HepG2 (cell line): ENCODE results near the gene SH2D3A. TPM values are rescaled to one million over a fixed set of nuclear protein-coding genes. Genes with fewer than 3 reads are reported as not detected.

Source experiments
- BRCA1 ChIP-seq: sonication (generic); formaldehyde crosslinking; IDR thresholded peaks from 2 replicates; pipeline ENCODE4 v1.4.0; 2020; ENCODE audit warnings: missing genetic modification reagents
- FOXA1 ChIP-seq, 2 experiments: fragments of 450-650 bp in 1 of 2; sonication (generic) in 1 of 2; formaldehyde crosslinking in 1 of 2; IDR thresholded peaks; 2 replicates each; pipeline versions ENCODE4 v1.4.0 to v1.6.1; 2016 to 2020; ENCODE audit warnings: missing genetic modification reagents in 1 of 2
- FOXA3 ChIP-seq: IDR thresholded peaks from 2 replicates; pipeline ENCODE4 v1.6.1; 2016; ENCODE audit warnings: missing genetic modification reagents, missing compliant biosample characterization
- FOXO1 ChIP-seq: sonication (generic); formaldehyde crosslinking; IDR thresholded peaks from 2 replicates; pipeline ENCODE4 v1.4.0; 2020; ENCODE audit warnings: missing genetic modification reagents
- HDAC1 ChIP-seq: sonication (generic); formaldehyde crosslinking; IDR thresholded peaks from 2 replicates; pipeline ENCODE4 v1.5.1; 2020; ENCODE audit warnings: mild to moderate bottlenecking, missing genetic modification reagents
- HDAC6 ChIP-seq: fragments of 200-600 bp; sonication (generic); IDR thresholded peaks from 2 replicates; pipeline ENCODE4 v1.7.0; 2017; ENCODE audit warnings: mild to moderate bottlenecking, antibody characterized with exemption, low read length, low read depth
- KDM5B ChIP-seq: sonication (generic); formaldehyde crosslinking; IDR thresholded peaks from 2 replicates; pipeline ENCODE4 v1.4.0; 2020; ENCODE audit warnings: missing genetic modification reagents, mild to moderate bottlenecking, borderline replicate concordance
- MEIS2 ChIP-seq: sonication (generic); formaldehyde crosslinking; IDR thresholded peaks from 2 replicates; pipeline ENCODE4 v1.9.0; 2021; ENCODE audit warnings: mild to moderate bottlenecking, missing genetic modification reagents
- MTA3 ChIP-seq: sonication (generic); formaldehyde crosslinking; IDR thresholded peaks from 2 replicates; pipeline ENCODE4 v1.4.0; 2020; ENCODE audit warnings: missing genetic modification reagents
- NR3C1 ChIP-seq: sonication (generic); formaldehyde crosslinking; IDR thresholded peaks from 2 replicates; pipeline ENCODE4 v1.4.0; 2020; ENCODE audit warnings: missing genetic modification reagents
- PITX1 ChIP-seq: sonication (generic); formaldehyde crosslinking; IDR thresholded peaks from 2 replicates; pipeline ENCODE4 v1.5.1; 2020; ENCODE audit warnings: mild to moderate bottlenecking, missing genetic modification reagents
- PLRG1 ChIP-seq: fragments of 450-650 bp; conservative IDR thresholded peaks from 2 replicates; pipeline ENCODE4 v1.6.1; 2016
- RBAK ChIP-seq: sonication (generic); formaldehyde crosslinking; IDR thresholded peaks from 2 replicates; pipeline ENCODE4 v1.5.1; 2020; ENCODE audit warnings: mild to moderate bottlenecking, missing genetic modification reagents
- SOX5 ChIP-seq: IDR thresholded peaks from 2 replicates; pipeline ENCODE4 v1.6.1; 2016; ENCODE audit warnings: borderline replicate concordance
- SP5 ChIP-seq: IDR thresholded peaks from 2 replicates; pipeline ENCODE4 v1.6.1; 2016; ENCODE audit warnings: low read depth, borderline replicate concordance
- SSRP1 ChIP-seq: IDR thresholded peaks from 2 replicates; pipeline ENCODE4 v1.6.1; 2016; ENCODE audit warnings: control low read depth
- WIZ ChIP-seq: sonication (generic); formaldehyde crosslinking; IDR thresholded peaks from 2 replicates; pipeline ENCODE4 v1.5.1; 2020; ENCODE audit warnings: mild to moderate bottlenecking, missing genetic modification reagents
- ZBTB42 ChIP-seq: sonication (generic); formaldehyde crosslinking; IDR thresholded peaks from 2 replicates; pipeline ENCODE4 v1.5.0; 2020; ENCODE audit warnings: mild to moderate bottlenecking, missing genetic modification reagents
- ZC3H4 ChIP-seq: sonication (generic); formaldehyde crosslinking; IDR thresholded peaks from 2 replicates; pipeline ENCODE4 v1.4.0; 2020; ENCODE audit warnings: missing genetic modification reagents, borderline replicate concordance
- ZNF232 ChIP-seq: sonication (generic); formaldehyde crosslinking; IDR thresholded peaks from 2 replicates; pipeline ENCODE4 v1.4.0; 2020; ENCODE audit warnings: missing genetic modification reagents, borderline replicate concordance
- ZNF263 ChIP-seq: sonication (generic); formaldehyde crosslinking; IDR thresholded peaks from 2 replicates; pipeline ENCODE4 v1.4.0; 2020; ENCODE audit warnings: missing genetic modification reagents
- ZNF331 ChIP-seq: sonication (generic); formaldehyde crosslinking; IDR thresholded peaks from 2 replicates; pipeline ENCODE4 v1.4.0; 2020; ENCODE audit warnings: missing genetic modification reagents
- ZNF350 ChIP-seq: sonication (generic); formaldehyde crosslinking; IDR thresholded peaks from 2 replicates; pipeline ENCODE4 v1.4.0; 2020; ENCODE audit warnings: mild to moderate bottlenecking, low read depth, missing genetic modification reagents, borderline replicate concordance
- ZNF414 ChIP-seq: sonication (generic); formaldehyde crosslinking; IDR thresholded peaks from 2 replicates; pipeline ENCODE4 v1.5.0; 2020; ENCODE audit warnings: missing genetic modification reagents
- ZNF549 ChIP-seq: sonication (generic); formaldehyde crosslinking; IDR thresholded peaks from 2 replicates; pipeline ENCODE4 v1.5.0; 2020; ENCODE audit warnings: missing genetic modification reagents
- ZNF564 ChIP-seq: sonication (generic); formaldehyde crosslinking; IDR thresholded peaks from 2 replicates; pipeline ENCODE4 v1.8.1; 2023; ENCODE audit warnings: mild to moderate bottlenecking, missing genetic modification reagents
- polyA plus RNA-seq, 8 experiments: library from polyadenylated mRNA; depleted of rRNA in 3 of 8; stranded (reverse) in 7 of 8; unstranded in 1 of 8; fragments of >200 nt; fragmentation: Illumina TruSeq in 4 of 8; extraction: Trizol in 4 of 8; gene quantifications; 2 replicates each; pipeline versions ENCODE4 v1.2.1 to v1.2.3, GENCODE V29; 2011 to 2016; ENCODE audit warnings: low read depth in 4 of 8, missing spikeins in 1 of 8, mixed read lengths in 1 of 8; ENCODE audit not compliant: insufficient read depth in 1 of 8
- total RNA-seq, 5 experiments: library from RNA; depleted of rRNA; stranded (reverse); fragments of >200 nt; fragmentation: Illumina TruSeq; extraction: Trizol; gene quantifications; 2 replicates each; pipeline ENCODE4 v1.2.3, GENCODE V29; 2016; ENCODE audit warnings: low read depth in 1 of 5
- TF ChIP-seq, protein P1 (sequence below): sonication (generic); formaldehyde crosslinking; IDR thresholded peaks from 2 replicates; pipeline ENCODE4 v1.4.0; 2020; ENCODE audit warnings: mild to moderate bottlenecking, missing genetic modification reagents
- TF ChIP-seq, protein P2 (sequence below): sonication (generic); formaldehyde crosslinking; IDR thresholded peaks from 2 replicates; pipeline ENCODE4 v1.4.0; 2020; ENCODE audit warnings: missing genetic modification reagents

SH2D3A gene
- total and polyA plus RNA-seq, 2 of the 13 experiments (the other 11 are each of a cell fraction or from before 2014, with no cell fraction given): 1.0 to 2.2 TPM

GRCh38 chr19:6734096-6734696, 33.0 kb downstream of the SH2D3A start (continued):
- TF ChIP-seq FOXO1 (CRISPR knock-in tag) (peak; percentile 61; the same call in 1 of the 2 replicates), MEIS2 (no peak; the same call in 1 of the 2 replicates), ZNF414 (0 out of 2 replicates have a peak, but pooled peaks have one; percentile 68), MTA3 (CRISPR knock-in tag) (no peak), PLRG1 (no peak), RBAK (CRISPR knock-in tag) (no peak), ZNF331 (CRISPR knock-in tag) (no peak), SP5 (CRISPR knock-in tag) (peak; percentile 51), ZNF350 (CRISPR knock-in tag) (peak; percentile 51; the same call in 1 of the 2 replicates), HDAC1 (CRISPR knock-in tag) (peak; percentile 60; the same call in 1 of the 2 replicates), KDM5B (CRISPR knock-in tag) (peak; percentile 57; the same call in 1 of the 2 replicates), ZC3H4 (CRISPR knock-in tag) (no peak), ZNF564 (CRISPR knock-in tag) (no peak), SOX5 (peak; percentile 54; the same call in 1 of the 2 replicates), WIZ (CRISPR knock-in tag) (no peak), ZNF263 (CRISPR knock-in tag) (peak; percentile 91), BRCA1 (CRISPR knock-in tag) (no peak), HDAC6 (no peak), FOXA1 (IDR thresholded peaks at IDR 0.05) (no peak), FOXA1 (CRISPR knock-in tag; IDR thresholded peaks at IDR 0.05) (peak; percentile 47; the same call in 1 of the 2 replicates), ZNF232 (CRISPR knock-in tag) (0 out of 2 replicates have a peak, but pooled peaks have one; percentile 29), NR3C1 (CRISPR knock-in tag) (no peak), FOXA3 (CRISPR knock-in tag) (peak; percentile 56; the same call in 1 of the 2 replicates), SSRP1 (CRISPR knock-in tag) (peak; percentile 60; the same call in 1 of the 2 replicates), ZBTB42 (CRISPR knock-in tag) (no peak), PITX1 (CRISPR knock-in tag) (peak; percentile 33; the same call in 1 of the 2 replicates), ZNF549 (CRISPR knock-in tag) (no peak)
- TF ChIP-seq, protein P1, sequence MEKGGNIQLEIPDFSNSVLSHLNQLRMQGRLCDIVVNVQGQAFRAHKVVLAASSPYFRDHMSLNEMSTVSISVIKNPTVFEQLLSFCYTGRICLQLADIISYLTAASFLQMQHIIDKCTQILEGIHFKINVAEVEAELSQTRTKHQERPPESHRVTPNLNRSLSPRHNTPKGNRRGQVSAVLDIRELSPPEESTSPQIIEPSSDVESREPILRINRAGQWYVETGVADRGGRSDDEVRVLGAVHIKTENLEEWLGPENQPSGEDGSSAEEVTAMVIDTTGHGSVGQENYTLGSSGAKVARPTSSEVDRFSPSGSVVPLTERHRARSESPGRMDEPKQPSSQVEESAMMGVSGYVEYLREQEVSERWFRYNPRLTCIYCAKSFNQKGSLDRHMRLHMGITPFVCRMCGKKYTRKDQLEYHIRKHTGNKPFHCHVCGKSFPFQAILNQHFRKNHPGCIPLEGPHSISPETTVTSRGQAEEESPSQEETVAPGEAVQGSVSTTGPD (CRISPR knock-in tag): no peak
- TF ChIP-seq, protein P2, sequence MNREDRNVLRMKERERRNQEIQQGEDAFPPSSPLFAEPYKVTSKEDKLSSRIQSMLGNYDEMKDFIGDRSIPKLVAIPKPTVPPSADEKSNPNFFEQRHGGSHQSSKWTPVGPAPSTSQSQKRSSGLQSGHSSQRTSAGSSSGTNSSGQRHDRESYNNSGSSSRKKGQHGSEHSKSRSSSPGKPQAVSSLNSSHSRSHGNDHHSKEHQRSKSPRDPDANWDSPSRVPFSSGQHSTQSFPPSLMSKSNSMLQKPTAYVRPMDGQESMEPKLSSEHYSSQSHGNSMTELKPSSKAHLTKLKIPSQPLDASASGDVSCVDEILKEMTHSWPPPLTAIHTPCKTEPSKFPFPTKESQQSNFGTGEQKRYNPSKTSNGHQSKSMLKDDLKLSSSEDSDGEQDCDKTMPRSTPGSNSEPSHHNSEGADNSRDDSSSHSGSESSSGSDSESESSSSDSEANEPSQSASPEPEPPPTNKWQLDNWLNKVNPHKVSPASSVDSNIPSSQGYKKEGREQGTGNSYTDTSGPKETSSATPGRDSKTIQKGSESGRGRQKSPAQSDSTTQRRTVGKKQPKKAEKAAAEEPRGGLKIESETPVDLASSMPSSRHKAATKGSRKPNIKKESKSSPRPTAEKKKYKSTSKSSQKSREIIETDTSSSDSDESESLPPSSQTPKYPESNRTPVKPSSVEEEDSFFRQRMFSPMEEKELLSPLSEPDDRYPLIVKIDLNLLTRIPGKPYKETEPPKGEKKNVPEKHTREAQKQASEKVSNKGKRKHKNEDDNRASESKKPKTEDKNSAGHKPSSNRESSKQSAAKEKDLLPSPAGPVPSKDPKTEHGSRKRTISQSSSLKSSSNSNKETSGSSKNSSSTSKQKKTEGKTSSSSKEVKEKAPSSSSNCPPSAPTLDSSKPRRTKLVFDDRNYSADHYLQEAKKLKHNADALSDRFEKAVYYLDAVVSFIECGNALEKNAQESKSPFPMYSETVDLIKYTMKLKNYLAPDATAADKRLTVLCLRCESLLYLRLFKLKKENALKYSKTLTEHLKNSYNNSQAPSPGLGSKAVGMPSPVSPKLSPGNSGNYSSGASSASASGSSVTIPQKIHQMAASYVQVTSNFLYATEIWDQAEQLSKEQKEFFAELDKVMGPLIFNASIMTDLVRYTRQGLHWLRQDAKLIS (CRISPR knock-in tag): no peak
